ENCODE measurements around the gene MAML2. TPM values are rescaled to one million over a fixed set of nuclear protein-coding genes. Genes with fewer than 3 reads are reported as not detected.

The MAML2 gene
- total RNA-seq, 3 donors from 2014 or later (not counting 1 experiment from before 2014, with no cell fraction given): 14.2 to 20.5 (median 16.1) TPM

GRCh38 chr11:96339706-96340554 lies 3.1 kb downstream of the MAML2 start:
- Histone ChIP-seq H3K27me3 (ENCODE audit: control insufficient read depth, insufficient read depth, low read length) (no peaks in the 10 kb centered on the region), H3K36me3 (ENCODE audit: control insufficient read depth, insufficient read depth, low read length) (peaks cover 2% of the 10 kb centered on the region), H3K4me3 (ENCODE audit: low read length) (peak overlapping the region; percentile 26), H3K4me1 (ENCODE audit: control insufficient read depth, insufficient read depth, low read length) (peaks cover 49% of the 10 kb centered on the region), H3K9me3 (ENCODE audit: control insufficient read depth, insufficient read depth, low read length) (no peaks in the 10 kb centered on the region), H3K27ac (ENCODE audit: low read length) (peak overlapping the region; percentile 69)
- Mint-ChIP-seq H3K4me1 (peaks cover 69 to 81% of the 10 kb centered on the region in 2 donors), H3K27me3 (ENCODE audit: low read depth in 2 of 2) (peaks cover 0 to 3% of the 10 kb centered on the region in 2 donors), H3K9me3 (no peaks in the 10 kb centered on the region), H3K27ac (peak overlapping the region; percentile 81 to 92), H3K36me3 (no peaks in the 10 kb centered on the region), H3K4me3 (peak overlapping the region; percentile 99)
- DNase-seq: peak in 1 of 2 donors; percentile 14
- no peak for ATAC-seq
- no peak for TF ChIP-seq CTCF (IDR thresholded peaks at IDR 0.05)
- WGBS (ENCODE audit: insufficient coverage): 87% methylated on average over 6 of the region's 7 CpGs
- intact Hi-C loops (cut with micrococcal nuclease): loop anchor here (5.0 kb wide), 2 partner anchors 73 to 133 kb away; no protein-coding TSS in a partner anchor

- Histone ChIP-seq H3K27me3 (ENCODE audit: control insufficient read depth, insufficient read depth, low read length) (no peaks in the 10 kb centered on the region), H3K4me3 (ENCODE audit: low read length) (peak overlapping the region; percentile 26), H3K27ac (ENCODE audit: low read length) (peak overlapping the region; percentile 69), H3K9me3 (ENCODE audit: control insufficient read depth, insufficient read depth, low read length) (no peaks in the 10 kb centered on the region), H3K36me3 (ENCODE audit: control insufficient read depth, insufficient read depth, low read length) (peaks cover 2% of the 10 kb centered on the region), H3K4me1 (ENCODE audit: control insufficient read depth, insufficient read depth, low read length) (peaks cover 49% of the 10 kb centered on the region)
- Mint-ChIP-seq H3K4me1 (peaks cover 69 to 86% of the 10 kb centered on the region in 2 donors), H3K36me3 (no peaks in the 10 kb centered on the region), H3K27ac (peak overlapping the region; percentile 81 to 92), H3K4me3 (peak overlapping the region; percentile 99), H3K9me3 (no peaks in the 10 kb centered on the region), H3K27me3 (ENCODE audit: low read depth in 2 of 2) (peaks cover 0 to 3% of the 10 kb centered on the region in 2 donors)
- peak; percentile 33 to 70 for DNase-seq
- intact Hi-C loops (cut with micrococcal nuclease): loop anchor here (5.0 kb wide), 1 partner anchor 132 kb away; no protein-coding TSS in a partner anchor
- peak; percentile 29 to 48 (median 35) for ATAC-seq
- WGBS (ENCODE audit: insufficient coverage): 6% methylated on average over 13 of the region's 13 CpGs
- no peak for TF ChIP-seq CTCF (IDR thresholded peaks at IDR 0.05)
These were observed 3.9 kb downstream of the MAML2 start for GRCh38 chr11:96338910-96339705.

- Histone ChIP-seq H3K27me3 (ENCODE audit: control insufficient read depth, insufficient read depth, low read length) (no peaks in the 10 kb centered on the region), H3K4me1 (ENCODE audit: control insufficient read depth, insufficient read depth, low read length) (peaks cover 43% of the 10 kb centered on the region), H3K36me3 (ENCODE audit: control insufficient read depth, insufficient read depth, low read length) (peaks cover 2% of the 10 kb centered on the region), H3K9me3 (ENCODE audit: control insufficient read depth, insufficient read depth, low read length) (no peaks in the 10 kb centered on the region), H3K27ac (ENCODE audit: low read length) (no peak overlapping the region), H3K4me3 (ENCODE audit: low read length) (no peak overlapping the region)
- ATAC-seq (no peak), DNase-seq (peak in 1 of 2 donors; percentile 69)
- no peaks in the 10 kb centered on the region for H3K36me3 Mint-ChIP-seq
- H3K9me3 Mint-ChIP-seq: no peaks in the 10 kb centered on the region
- intact Hi-C loops (cut with micrococcal nuclease): loop anchor here (5.0 kb wide), 1 partner anchor 130 kb away; no protein-coding TSS in a partner anchor
- no peaks in the 10 kb centered on the region for H3K27me3 Mint-ChIP-seq (ENCODE audit: low read depth in 2 of 2)
- peak overlapping the region; percentile 81 to 92 for H3K27ac Mint-ChIP-seq
- no peak for TF ChIP-seq CTCF (IDR thresholded peaks at IDR 0.05)
- 76% methylated on average over 6 of the region's 6 CpGs for WGBS (ENCODE audit: insufficient coverage)
- peak overlapping the region; percentile 99 for H3K4me3 Mint-ChIP-seq
- H3K4me1 Mint-ChIP-seq: peaks cover 62 to 76% of the 10 kb centered on the region in 2 donors
These were observed 5.2 kb downstream of the MAML2 start for GRCh38 chr11:96337541-96338431.
